UCSD-AML1 (cell line): Measurements from ENCODE around the gene MATK.
A peak's percentile ranks its signal among the peaks of the same experiment; 100 is the strongest.

Experiments used
- DNase-seq: peaks from one replicate; lab custom pipeline; 2025; ENCODE audit not compliant: unreplicated experiment; lab: John Stamatoyannopoulos, UW

MATK gene, protein sequence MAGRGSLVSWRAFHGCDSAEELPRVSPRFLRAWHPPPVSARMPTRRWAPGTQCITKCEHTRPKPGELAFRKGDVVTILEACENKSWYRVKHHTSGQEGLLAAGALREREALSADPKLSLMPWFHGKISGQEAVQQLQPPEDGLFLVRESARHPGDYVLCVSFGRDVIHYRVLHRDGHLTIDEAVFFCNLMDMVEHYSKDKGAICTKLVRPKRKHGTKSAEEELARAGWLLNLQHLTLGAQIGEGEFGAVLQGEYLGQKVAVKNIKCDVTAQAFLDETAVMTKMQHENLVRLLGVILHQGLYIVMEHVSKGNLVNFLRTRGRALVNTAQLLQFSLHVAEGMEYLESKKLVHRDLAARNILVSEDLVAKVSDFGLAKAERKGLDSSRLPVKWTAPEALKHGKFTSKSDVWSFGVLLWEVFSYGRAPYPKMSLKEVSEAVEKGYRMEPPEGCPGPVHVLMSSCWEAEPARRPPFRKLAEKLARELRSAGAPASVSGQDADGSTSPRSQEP

DNA sequence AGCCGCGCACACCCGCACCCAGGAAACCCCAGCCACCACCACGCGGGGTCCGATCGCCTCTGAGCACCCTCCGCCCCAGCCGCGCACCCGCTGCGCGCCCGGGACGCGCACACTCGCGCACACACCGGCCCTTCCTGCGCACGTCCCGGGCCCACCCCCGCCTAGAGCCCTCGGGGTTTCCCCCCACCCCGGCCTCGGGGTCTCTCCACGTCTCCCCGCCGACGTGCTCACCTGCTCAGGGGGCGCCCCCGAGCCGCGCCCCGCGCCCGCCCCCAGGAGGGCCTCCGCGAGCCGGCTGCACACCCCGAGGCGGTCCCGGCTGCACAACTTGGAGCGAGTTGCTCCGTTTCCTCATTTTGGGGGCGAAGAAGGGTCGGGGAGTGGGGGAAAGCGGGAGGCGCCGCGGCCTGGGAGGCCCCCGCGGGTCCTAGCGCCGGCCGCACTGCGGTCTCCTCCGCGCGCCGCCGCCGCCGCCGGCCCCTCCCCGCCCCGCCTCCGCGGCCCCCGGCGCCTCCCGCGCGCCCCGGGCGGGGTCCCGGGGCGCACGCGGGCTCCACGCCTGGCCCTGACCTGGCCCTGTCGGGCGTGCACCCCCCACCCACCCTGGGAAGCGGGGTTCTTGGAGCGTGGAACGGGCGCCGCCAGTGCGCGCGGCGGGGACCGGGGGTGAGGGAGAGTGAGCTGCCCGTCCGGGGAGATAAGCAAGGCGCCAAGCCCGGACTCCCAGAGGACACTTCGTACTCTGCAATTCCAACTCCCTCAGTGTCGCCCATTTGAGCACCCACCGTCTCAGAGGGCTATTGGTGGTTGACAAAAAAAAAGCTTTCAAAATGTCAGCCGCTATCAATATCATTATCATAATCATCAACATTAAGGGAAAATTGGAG, at the start of gene MATK:
Gene MATK, minus strand, starts transcription at position 444 of the 887 bp plus-strand sequence. CDS start 1,246 bp downstream, outside the sequence.
- DNase-seq, result peak; percentile 66

- DNase-seq, result no peak
Measured at GRCh38 chr19:3835055-3835435, 48.9 kb upstream of the MATK start.

- DNase-seq, result no peak
Measured at GRCh38 chr19:3834349-3835054, 48.3 kb upstream of the MATK start.

- DNase-seq, result no peak
Measured at GRCh38 chr19:3833578-3834348, 47.6 kb upstream of the MATK start.

GRCh38 chr19:3832001-3832400, 45.8 kb upstream of the MATK start:
- no peak for DNase-seq

DNA sequence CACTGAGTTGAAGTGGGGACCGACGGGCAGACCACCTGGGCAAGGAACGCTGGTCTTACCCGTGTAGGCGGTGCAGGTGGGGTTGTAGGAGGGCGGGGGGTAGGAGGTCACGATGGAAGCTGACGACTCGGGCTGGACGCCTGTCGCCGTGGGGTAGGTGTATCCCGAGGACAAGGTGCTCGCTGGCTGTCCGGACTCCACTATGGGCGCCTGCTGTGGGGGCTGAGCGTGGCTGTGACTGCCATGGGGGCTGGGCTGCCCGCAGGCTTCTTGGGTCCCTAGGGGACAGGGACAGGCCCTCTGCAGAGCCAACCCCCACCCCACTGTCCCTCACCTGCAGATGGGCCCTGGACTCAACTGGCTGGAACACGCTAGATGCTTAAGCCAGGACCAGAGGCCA, 45.4 kb upstream of the MATK start:
- no peak for DNase-seq

- no peak for DNase-seq
Measured at GRCh38 chr19:3830621-3831589, 44.7 kb upstream of the MATK start.

DNA sequence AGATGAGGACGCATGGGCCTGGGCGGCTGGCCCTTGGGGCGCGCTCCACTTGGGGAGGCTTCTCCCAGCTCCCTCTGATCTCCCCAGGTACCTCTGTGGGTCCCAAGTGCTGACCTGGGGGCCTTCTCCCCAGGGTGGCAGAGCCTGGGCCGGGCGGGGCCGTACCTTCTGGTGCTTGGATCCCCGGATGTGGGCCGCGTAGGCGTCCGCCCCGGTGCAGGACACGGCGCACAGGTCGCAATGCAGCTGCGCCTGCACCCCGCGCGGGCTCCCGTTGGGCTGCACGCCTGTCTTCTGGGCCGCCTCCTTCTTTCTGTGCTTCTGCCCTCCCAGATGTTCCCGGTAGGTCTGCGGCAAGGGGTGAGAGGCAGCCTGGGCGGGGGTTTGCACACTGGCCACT, 41.1 kb upstream of the MATK start:
- no peak for DNase-seq

DNA sequence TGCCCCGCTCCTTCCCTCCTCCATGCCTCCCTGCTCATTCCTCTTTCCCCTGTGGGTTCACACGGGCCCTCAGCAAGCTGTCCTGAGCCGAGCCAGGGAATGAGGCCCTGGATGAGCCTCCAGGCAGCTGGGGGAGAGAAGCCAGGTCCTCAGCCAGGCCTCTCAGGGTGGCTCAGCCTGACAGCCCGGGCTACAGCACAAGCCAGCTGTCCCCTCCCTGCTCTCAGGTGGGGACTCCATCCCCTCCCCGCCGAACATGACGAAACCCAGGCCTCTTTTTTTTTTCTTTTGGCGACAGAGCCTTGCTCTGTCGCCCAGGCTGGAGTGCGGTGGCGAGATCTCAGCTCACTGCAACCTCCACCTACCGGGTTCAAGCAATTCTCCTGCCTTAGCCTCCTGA, 40.0 kb upstream of the MATK start:
- no peak for DNase-seq

DNA sequence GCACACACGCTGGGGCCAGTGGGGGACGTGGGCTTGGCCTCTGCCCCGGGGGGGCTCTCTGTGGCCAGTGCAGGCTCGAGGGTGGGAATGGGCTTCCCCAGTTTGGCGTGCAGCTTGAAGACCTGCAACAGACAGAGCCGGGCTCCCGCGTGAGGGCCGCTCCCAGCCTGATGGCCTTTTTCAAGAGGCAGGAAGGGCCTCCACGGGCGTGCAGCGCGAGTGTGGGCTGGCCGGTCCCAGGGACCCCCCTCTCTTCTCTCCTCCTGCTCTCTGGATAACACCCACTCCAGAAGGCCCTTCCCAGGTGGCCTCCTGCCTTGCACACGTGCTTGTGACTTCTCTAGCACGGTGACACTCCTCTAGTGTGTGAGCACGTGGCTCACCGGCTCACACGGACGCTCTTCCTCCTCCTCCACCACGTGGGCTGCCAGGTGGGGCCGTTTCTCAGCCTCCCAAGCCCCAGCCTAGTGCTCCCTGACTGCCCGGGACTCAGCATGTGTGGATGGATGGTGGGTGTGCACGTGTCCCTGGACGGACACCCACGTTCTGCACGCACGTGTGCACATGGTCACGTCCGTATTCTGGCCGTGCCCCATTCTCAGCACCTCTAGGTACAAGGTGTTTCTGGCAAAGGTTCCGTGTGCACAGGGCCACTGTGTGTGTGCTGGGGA, 39.2 kb upstream of the MATK start:
- DNase-seq, result no peak

- no peak for DNase-seq
Measured at GRCh38 chr19:3823350-3823713, 37.2 kb upstream of the MATK start.

DNA sequence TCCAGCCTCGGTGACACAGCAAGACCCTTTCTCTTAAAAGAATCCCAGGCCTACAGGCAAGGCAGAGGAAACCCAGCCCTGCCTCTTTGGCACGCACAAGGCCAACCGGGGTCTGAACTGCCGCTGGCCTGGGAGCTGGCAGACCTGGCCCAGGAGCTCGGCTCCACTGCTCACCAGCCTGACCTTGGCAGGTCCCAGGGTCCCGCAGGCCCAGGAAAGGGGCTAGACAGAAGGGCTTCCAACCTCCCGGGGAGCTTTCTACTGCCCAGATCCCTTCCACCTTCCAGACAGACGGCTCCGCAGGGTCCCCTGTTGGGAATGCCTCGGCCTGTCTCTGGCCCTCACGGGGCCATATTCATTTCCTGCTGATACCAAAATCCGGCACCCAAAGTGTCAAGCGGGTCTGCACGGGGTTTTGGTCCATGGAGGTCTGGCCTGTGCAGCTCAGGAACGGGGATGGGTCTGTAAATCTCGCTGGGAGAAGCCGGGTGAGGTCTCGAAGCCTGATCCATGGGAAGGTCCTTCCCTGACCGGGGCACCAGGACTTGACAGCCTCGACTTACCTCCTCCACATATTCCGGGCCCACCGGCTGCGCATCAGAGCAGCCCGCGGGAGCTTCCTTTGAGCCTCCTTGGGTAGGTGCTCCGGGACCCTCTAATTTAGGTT, 36.6 kb upstream of the MATK start:
- DNase-seq, result no peak

GRCh38 chr19:3821857-3822364, 35.7 kb upstream of the MATK start:
- peak; percentile 88 for DNase-seq

DNA sequence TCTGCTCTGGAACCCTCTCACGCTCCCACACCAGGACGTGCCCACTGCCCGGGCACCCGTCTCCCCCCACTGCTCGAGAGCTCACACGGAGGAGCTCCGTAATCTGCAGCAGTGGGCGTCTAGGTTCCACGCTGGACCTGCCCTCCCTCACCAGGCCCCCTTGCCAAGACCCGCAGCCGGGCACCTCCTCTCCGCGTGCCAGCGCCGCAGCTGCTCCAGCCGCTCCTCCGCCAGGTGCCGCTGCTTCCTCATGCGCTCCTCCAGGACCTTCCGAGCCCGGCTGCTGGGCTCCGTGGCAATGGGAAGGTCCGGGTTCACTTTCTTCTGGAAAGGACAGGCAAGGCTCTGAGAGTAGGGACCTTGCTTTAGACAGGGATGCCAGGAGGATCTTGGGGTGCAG, 35.0 kb upstream of the MATK start:
- DNase-seq, result no peak

DNA sequence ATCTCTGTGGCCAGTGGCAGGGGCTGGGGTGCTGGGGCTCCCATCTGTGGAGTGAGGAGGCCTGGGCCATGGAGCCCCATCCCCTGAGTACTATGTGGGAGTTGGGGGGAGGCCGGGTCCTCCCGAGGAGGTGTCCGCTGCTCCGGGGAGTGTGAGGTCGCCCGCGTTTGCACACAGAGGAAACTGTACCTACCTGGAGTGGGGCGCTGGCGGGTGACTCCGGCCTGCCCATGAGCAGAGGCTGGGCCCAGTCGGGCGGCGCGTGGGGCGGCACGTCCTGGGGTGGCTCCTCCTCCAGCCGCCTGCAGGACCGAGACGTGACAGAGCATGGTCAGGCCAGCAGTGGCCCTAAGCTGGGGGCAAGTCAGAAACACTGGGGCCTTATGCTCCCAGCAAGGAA, 33.8 kb upstream of the MATK start:
- DNase-seq, result no peak

DNA sequence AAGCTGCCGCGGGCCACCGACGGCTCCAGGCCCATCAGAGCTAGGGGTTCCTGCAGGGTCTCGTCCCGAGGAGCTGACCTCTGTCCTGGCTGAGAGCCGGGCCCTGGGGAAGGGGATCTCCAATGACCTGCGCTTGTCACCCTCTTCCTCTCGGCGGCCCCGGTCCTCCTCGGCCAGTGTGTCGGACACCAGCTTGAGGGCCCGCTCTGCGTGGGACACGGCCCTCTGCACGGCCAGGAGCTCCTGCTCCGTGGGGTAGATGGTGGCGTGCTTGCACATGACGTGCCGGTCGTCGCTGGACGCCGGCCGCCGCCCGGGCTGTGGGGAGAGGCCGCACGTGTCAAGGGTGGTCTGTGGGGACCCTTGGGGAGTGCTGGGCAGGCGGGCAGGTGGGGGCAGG, 32.7 kb upstream of the MATK start:
- no peak for DNase-seq

- DNase-seq, result peak; percentile 59
Measured at GRCh38 chr19:3818466-3818865, 32.3 kb upstream of the MATK start.

- no peak for DNase-seq
Measured at GRCh38 chr19:3817761-3818160, 31.6 kb upstream of the MATK start.
